ENCODE data around the gene RPRD2. TPM values are rescaled to one million over a fixed set of nuclear protein-coding genes. Genes with fewer than 3 reads are reported as not detected.

The RPRD2 gene
- total RNA-seq, 1 experiment from 2014 or later: 36.2 TPM

GRCh38 chr1:150525348-150525747 lies 161.4 kb downstream of the RPRD2 start:
- DNase-seq: no peak
- no peak for TF ChIP-seq EZH2 (IDR thresholded peaks at IDR 0.05; ENCODE audit: low read depth)
- TF ChIP-seq CTCF (conservative IDR thresholded peaks at IDR 0.05): no peak
- H3K9me2 ChIP-seq (ENCODE audit: insufficient read depth): no peaks in the 10 kb centered on the region
- no peak overlapping the region for H2AFZ ChIP-seq
- ChIA-PET POLR2A (ENCODE audit: unreplicated experiment) (no interaction called here), CTCF (interaction anchor here (0.6 kb wide), 2 partner anchors 128 to 230 kb away, joined by 5 to 6 read pairs; no protein-coding TSS in a partner anchor)
- no peaks in the 10 kb centered on the region for H3K79me2 ChIP-seq (ENCODE audit: low read depth)
- no TSS peak for BruUV-seq (replicated peaks)
- no peaks in the 10 kb centered on the region for H3K9me3 ChIP-seq (ENCODE audit: insufficient read depth, low read depth)
- no peaks in the 10 kb centered on the region for H4K20me1 ChIP-seq (ENCODE audit: insufficient read depth)
- no peaks in the 10 kb centered on the region; the same call in 1 of the 2 replicates for H3F3A ChIP-seq (ENCODE audit: insufficient read depth, low read depth)
- no peaks in the 10 kb centered on the region for H3K36me3 ChIP-seq (ENCODE audit: low read depth)
- no peak overlapping the region for H3K4me3 ChIP-seq
- H3K27me3 ChIP-seq (ENCODE audit: insufficient read depth, low read depth): no peaks in the 10 kb centered on the region
- no peaks in the 10 kb centered on the region for H3K4me1 ChIP-seq (replicated peaks; ENCODE audit: insufficient read depth)
- intact Hi-C loops (cut with micrococcal nuclease; ENCODE audit: unreplicated experiment): no loop called here
- H3K27ac ChIP-seq: no peak overlapping the region
- no peak overlapping the region for H3K4me2 ChIP-seq

Small RNAs within 50 kb of the gene (microRNA-seq; reads per million reads assigned to microRNA genes)
- gene MIR6878 (ENCODE audit: borderline number of aligned reads, borderline replicate concordance): not detected

Other genes starting within 250 kb of the RPRD2 start
- 1.3 and 2.2 TPM in 2 replicates for gene PLEKHO1, start 214.2 kb upstream of the RPRD2 start, total RNA-seq (2021)
- gene ANP32E, start 128.0 kb upstream of the RPRD2 start, total RNA-seq (2021): 63.3 and 63.5 TPM in 2 replicates
- 0.95 and 1.7 TPM in 2 replicates for gene CA14, start 106.4 kb upstream of the RPRD2 start, total RNA-seq (2021)
- 152 and 173 TPM in 2 replicates for gene APH1A, start 95.1 kb upstream of the RPRD2 start, total RNA-seq (2021)
- 1.4 and 1.8 TPM in 2 replicates for gene C1orf54, start 91.4 kb upstream of the RPRD2 start, total RNA-seq (2021)
- 11.0 and 16.6 TPM in 2 replicates for gene CIART, start 81.6 kb upstream of the RPRD2 start, total RNA-seq (2021)
- 56.2 and 62.6 TPM in 2 replicates for gene MRPS21, start 70.3 kb upstream of the RPRD2 start, total RNA-seq (2021)
- gene PRPF3, start 42.6 kb upstream of the RPRD2 start, total RNA-seq (2021): 75.7 and 77.1 TPM in 2 replicates
- 44.8 and 46.0 TPM in 2 replicates for gene TARS2, start 123.3 kb downstream of the RPRD2 start, total RNA-seq (2021)
- gene ECM1, start 144.0 kb downstream of the RPRD2 start, total RNA-seq (2021): 6.3 and 10.3 TPM in 2 replicates
- 0.94 and 2.1 TPM in 2 replicates for gene FALEC, start 151.6 kb downstream of the RPRD2 start, total RNA-seq (2021)
- gene ADAMTSL4, start 185.3 kb downstream of the RPRD2 start, total RNA-seq (2021): 67.9 and 76.7 TPM in 2 replicates
- gene MCL1, start 215.5 kb downstream of the RPRD2 start, total RNA-seq (2021): 145 and 178 TPM in 2 replicates